Loucy (cell line): ENCODE data around the gene TGIF2.

Source experiments
- H2AFZ ChIP-seq: fragments of 200-600 bp; sonication (generic); 2 replicates; pipeline ENCODE4 v1.6.0; 2016; ENCODE audit warnings: antibody characterized with exemption, mild to moderate bottlenecking, low read length, moderate library complexity
- H3F3A ChIP-seq: fragments of 200-600 bp; 2 replicates; pipeline ENCODE4 v1.6.0; 2016; ENCODE audit warnings: antibody characterized with exemption, low read depth, mild to moderate bottlenecking
- H3K27me3 ChIP-seq: fragments of 200-600 bp; sonication (generic); 2 replicates; pipeline ENCODE4 v1.6.1; 2014; ENCODE audit warnings: low read length, mild to moderate bottlenecking; ENCODE audit not compliant: insufficient read depth, poor library complexity, severe bottlenecking
- H3K36me3 ChIP-seq: fragments of 200-600 bp; sonication (generic); 2 replicates; pipeline ENCODE4 v1.6.1; 2016; ENCODE audit warnings: low read length; ENCODE audit not compliant: insufficient read depth
- H3K4me1 ChIP-seq: fragments of 200-600 bp; sonication (generic); 2 replicates; pipeline ENCODE4 v1.5.1; 2014; ENCODE audit warnings: low read length, mild to moderate bottlenecking; ENCODE audit not compliant: insufficient read depth, poor library complexity, severe bottlenecking
- H3K4me2 ChIP-seq: fragments of 200-600 bp; sonication (generic); 2 replicates; pipeline ENCODE4 v1.6.0; 2014; ENCODE audit warnings: antibody characterized with exemption, low read length, low read depth, mild to moderate bottlenecking; ENCODE audit not compliant: poor library complexity, severe bottlenecking
- H3K4me3 ChIP-seq: fragments of 200-600 bp; sonication (generic); 2 replicates; pipeline ENCODE4 v1.5.1; 2014; ENCODE audit warnings: low read length, mild to moderate bottlenecking, mixed read lengths; ENCODE audit not compliant: poor library complexity, severe bottlenecking
- H3K79me2 ChIP-seq: fragments of 200-600 bp; sonication (generic); 2 replicates; pipeline ENCODE4 v1.6.1; 2014; ENCODE audit warnings: low read length; ENCODE audit not compliant: insufficient read depth
- H3K9ac ChIP-seq: fragments of 200-600 bp; sonication (generic); 2 replicates; pipeline ENCODE4 v1.6.0; 2014; ENCODE audit warnings: mild to moderate bottlenecking, low read depth, low read length, moderate library complexity; ENCODE audit not compliant: poor library complexity, severe bottlenecking
- H3K9me2 ChIP-seq: fragments of 200-600 bp; sonication (generic); replicated peaks from 2 replicates; pipeline ENCODE4 v1.6.1; 2016; ENCODE audit warnings: low read depth, low read length, mixed read lengths
- H3K9me3 ChIP-seq: fragments of 200-600 bp; sonication (generic); 2 replicates; pipeline ENCODE4 v1.6.1; 2014; ENCODE audit warnings: mild to moderate bottlenecking, antibody characterized with exemption, low read length, low read depth; ENCODE audit not compliant: insufficient read depth
- H4K20me1 ChIP-seq: fragments of 200-600 bp; sonication (generic); 2 replicates; pipeline ENCODE4 v1.6.0; 2014; ENCODE audit warnings: antibody characterized with exemption, low read length, mild to moderate bottlenecking; ENCODE audit not compliant: insufficient read depth, poor library complexity, severe bottlenecking
- CTCF ChIP-seq: fragments of 200-600 bp; sonication (generic); conservative IDR thresholded peaks from 2 replicates; pipeline ENCODE4 v1.5.1; 2014; ENCODE audit warnings: mild to moderate bottlenecking, antibody characterized with exemption, low read length
- EZH2phosphoT487 ChIP-seq: fragments of 200-600 bp; IDR thresholded peaks from 2 replicates; pipeline ENCODE4 v1.6.1; 2018; ENCODE audit warnings: antibody characterized with exemption, mild to moderate bottlenecking, moderate library complexity, borderline replicate concordance

The TGIF2 gene

GRCh38 chr20:36587388-36588070, 14.1 kb downstream of the TGIF2 start:
- no peaks in the 10 kb centered on the region for H3K9me3 ChIP-seq
- H3K9me2 ChIP-seq, result no peaks in the 10 kb centered on the region
- H4K20me1 ChIP-seq, result no peaks in the 10 kb centered on the region
- no peaks in the 10 kb centered on the region for H3K27me3 ChIP-seq
- H3K36me3 ChIP-seq, result peaks cover 23% of the 10 kb centered on the region; the same call in 1 of the 2 replicates
- H2AFZ ChIP-seq, result no peak overlapping the region
- H3K4me2 ChIP-seq, result no peak overlapping the region
- TF ChIP-seq CTCF, result no peak
- TF ChIP-seq EZH2phosphoT487, result no peak
- H3F3A ChIP-seq, result 0 out of 2 replicates have a peak, but pooled peaks cover 3% of the 10 kb centered on the region
- no peaks in the 10 kb centered on the region for H3K79me2 ChIP-seq
- peaks cover 4% of the 10 kb centered on the region for H3K4me1 ChIP-seq
- no peak overlapping the region for H3K9ac ChIP-seq
- H3K4me3 ChIP-seq, result no peak overlapping the region

GRCh38 chr20:36591281-36591680, 17.9 kb downstream of the TGIF2 start:
- Histone ChIP-seq H3K27me3 (no peaks in the 10 kb centered on the region), H3K36me3 (peaks cover 12% of the 10 kb centered on the region; the same call in 1 of the 2 replicates), H2AFZ (no peak overlapping the region), H3K9me2 (no peaks in the 10 kb centered on the region), H3K79me2 (no peaks in the 10 kb centered on the region), H3K4me1 (peaks cover 4% of the 10 kb centered on the region), H3K4me2 (no peak overlapping the region), H3K9me3 (no peaks in the 10 kb centered on the region), H3K9ac (no peak overlapping the region), H3F3A (0 out of 2 replicates have a peak, but pooled peaks cover 3% of the 10 kb centered on the region), H4K20me1 (no peaks in the 10 kb centered on the region), H3K4me3 (no peak overlapping the region)
- TF ChIP-seq EZH2phosphoT487 (no peak), CTCF (no peak)

- Histone ChIP-seq H4K20me1 (no peaks in the 10 kb centered on the region), H3K36me3 (peaks cover 12% of the 10 kb centered on the region; the same call in 1 of the 2 replicates), H3F3A (0 out of 2 replicates have a peak, but pooled peaks cover 3% of the 10 kb centered on the region), H3K9me3 (no peaks in the 10 kb centered on the region), H3K9ac (no peak overlapping the region), H3K9me2 (no peaks in the 10 kb centered on the region), H2AFZ (no peak overlapping the region), H3K27me3 (no peaks in the 10 kb centered on the region), H3K4me2 (no peak overlapping the region), H3K4me3 (no peak overlapping the region), H3K4me1 (peaks cover 4% of the 10 kb centered on the region), H3K79me2 (no peaks in the 10 kb centered on the region)
- peak; percentile 38 for TF ChIP-seq CTCF
- TF ChIP-seq EZH2phosphoT487, result no peak
Observed at GRCh38 chr20:36591854-36592641, 18.7 kb downstream of the TGIF2 start.
